Mesothelial cell of epicardium (in vitro differentiated cells): Measurements from ENCODE around the gene SHROOM2. TPM values are rescaled to one million over a fixed set of nuclear protein-coding genes. Genes with fewer than 3 reads are reported as not detected.

ENCODE experiments used
- DNase-seq, 2 experiments: peaks; one replicate each; pipeline ENCODE4 v3.0.0; 2021; ENCODE audit warnings: low spot score in 2 of 2; ENCODE audit not compliant: unreplicated experiment in 2 of 2
- H3K27ac Mint-ChIP-seq: 2 replicates; pipeline ENCODE4 v1.8.0; 2021; ENCODE audit warnings: mixed read lengths
- H3K27me3 Mint-ChIP-seq: 2 replicates; pipeline ENCODE4 v1.8.0; 2021; ENCODE audit warnings: low read depth, mixed read lengths
- H3K36me3 Mint-ChIP-seq: 2 replicates; pipeline ENCODE4 v1.8.0; 2021; ENCODE audit warnings: mixed read lengths
- H3K4me1 Mint-ChIP-seq: 2 replicates; pipeline ENCODE4 v1.8.0; 2021; ENCODE audit warnings: mixed read lengths
- H3K4me3 Mint-ChIP-seq: 2 replicates; pipeline ENCODE4 v1.8.0; 2021; ENCODE audit warnings: mild to moderate bottlenecking, moderate library complexity, mixed read lengths
- H3K9me3 Mint-ChIP-seq: 2 replicates; pipeline ENCODE4 v1.8.0; 2021; ENCODE audit warnings: mixed read lengths
- CTCF ChIP-seq: fragments of 200-600 bp; sonication (generic); IDR thresholded peaks from one replicate; pipeline ENCODE4 v1.5.0; 2021; ENCODE audit warnings: antibody characterized with exemption; ENCODE audit not compliant: unreplicated experiment
- total RNA-seq: library from RNA; stranded (reverse); gene quantifications from 3 replicates; pipeline ENCODE4 v1.2.1, GENCODE V29; 2021

SHROOM2 gene
- total RNA-seq, 1 donor from 2014 or later, result 13.5 TPM

- no peak for TF ChIP-seq CTCF
- Mint-ChIP-seq H3K4me1 (no peaks in the 10 kb centered on the region), H3K4me3 (no peak overlapping the region), H3K9me3 (peaks cover 20% of the 10 kb centered on the region), H3K27ac (no peak overlapping the region), H3K36me3 (peaks cover 5% of the 10 kb centered on the region), H3K27me3 (no peaks in the 10 kb centered on the region)
- DNase-seq, result no peak
Measured at GRCh38 chrX:9957743-9958142, 171.5 kb downstream of the SHROOM2 start.

- no peak for TF ChIP-seq CTCF
- Mint-ChIP-seq H3K36me3 (peaks cover 5% of the 10 kb centered on the region), H3K9me3 (peaks cover 20% of the 10 kb centered on the region), H3K4me3 (no peak overlapping the region), H3K4me1 (no peaks in the 10 kb centered on the region), H3K27me3 (no peaks in the 10 kb centered on the region), H3K27ac (no peak overlapping the region)
- no peak for DNase-seq
Measured at GRCh38 chrX:9958183-9958582, 172.0 kb downstream of the SHROOM2 start.

GRCh38 chrX:9961750-9962149 is 175.5 kb downstream of the SHROOM2 start:
- H3K36me3 Mint-ChIP-seq, result no peaks in the 10 kb centered on the region
- no peak for TF ChIP-seq CTCF

GRCh38 chrX:9966775-9967408 is 180.7 kb downstream of the SHROOM2 start, which contains the start of gene CLDN34:
TSS of gene CLDN34 (plus strand) at chrX:9967358. CDS start at chrX:9967358, 0 bp downstream.
- Mint-ChIP-seq H3K4me3 (no peak within 1 kb of the TSS), H3K27me3 (no peaks in the 10 kb centered on the region), H3K36me3 (peaks cover 4% of the 10 kb centered on the region), H3K9me3 (peaks cover 16% of the 10 kb centered on the region), H3K4me1 (no peaks in the 10 kb centered on the region), H3K27ac (no peak within 1 kb of the TSS)
- no peak for TF ChIP-seq CTCF
- DNase-seq, result no peak

More at GRCh38 chrX:9961750-9962149, 175.5 kb downstream of the SHROOM2 start:
- H3K27ac Mint-ChIP-seq, result no peak overlapping the region
- H3K9me3 Mint-ChIP-seq, result peaks cover 15% of the 10 kb centered on the region
- no peaks in the 10 kb centered on the region for H3K27me3 Mint-ChIP-seq
- H3K4me1 Mint-ChIP-seq, result no peaks in the 10 kb centered on the region
- no peak for DNase-seq
- no peak overlapping the region for H3K4me3 Mint-ChIP-seq

GRCh38 chrX:9977635-9978034 is 191.4 kb downstream of the SHROOM2 start:
- TF ChIP-seq CTCF, result no peak
- Mint-ChIP-seq H3K27me3 (no peaks in the 10 kb centered on the region), H3K4me1 (peaks cover 3% of the 10 kb centered on the region), H3K27ac (no peak overlapping the region), H3K9me3 (peaks cover 33% of the 10 kb centered on the region), H3K36me3 (peaks cover 4% of the 10 kb centered on the region), H3K4me3 (no peak overlapping the region)
- no peak for DNase-seq
